GM23338 (cell line): ENCODE results near the gene ABHD14A. TPM values are rescaled to one million over a fixed set of nuclear protein-coding genes. Genes with fewer than 3 reads are reported as not detected.

ENCODE experiments used
- ATAC-seq: fragments of 200-7000 bp; cut with Tn5 transposase; 3 replicates; pipeline ENCODE4 v1.9.1; 2020
- DNase-seq: peaks from one replicate; pipeline ENCODE4 v3.0.0-alpha.2; 2015; ENCODE audit warnings: low spot score
- H2AFZ ChIP-seq: fragments of 200-600 bp; sonication (generic); 2 replicates; pipeline ENCODE4 v1.8.0; 2016; ENCODE audit warnings: antibody characterized with exemption, mild to moderate bottlenecking, moderate library complexity
- H3F3A ChIP-seq: fragments of 200-600 bp; sonication (generic); replicated peaks from 2 replicates; pipeline ENCODE4 v1.8.0; 2017; ENCODE audit warnings: antibody characterized with exemption, mixed run types, low read depth
- H3K27ac ChIP-seq: fragments of 200-600 bp; sonication (generic); 2 replicates; pipeline ENCODE4 v1.6.1; 2016; ENCODE audit warnings: low read depth
- H3K27me3 ChIP-seq: fragments of 200-600 bp; sonication (generic); 2 replicates; pipeline ENCODE4 v1.8.0; 2016; ENCODE audit warnings: mild to moderate bottlenecking, mixed run types, moderate library complexity; ENCODE audit not compliant: insufficient read depth
- H3K36me3 ChIP-seq: fragments of 200-600 bp; sonication (generic); 2 replicates; pipeline ENCODE4 v1.8.0; 2016; ENCODE audit warnings: mild to moderate bottlenecking; ENCODE audit not compliant: insufficient read depth
- H3K4me1 ChIP-seq: fragments of 200-600 bp; sonication (generic); 2 replicates; pipeline ENCODE4 v1.8.0; 2016; ENCODE audit warnings: mild to moderate bottlenecking, moderate library complexity; ENCODE audit not compliant: insufficient read depth
- H3K4me2 ChIP-seq: fragments of 200-600 bp; sonication (generic); 2 replicates; pipeline ENCODE4 v1.7.1; 2017; ENCODE audit warnings: mixed run types
- H3K4me3 ChIP-seq: fragments of 200-600 bp; sonication (generic); 2 replicates; pipeline ENCODE4 v1.6.1; 2016; ENCODE audit warnings: mixed run types
- H3K79me2 ChIP-seq: fragments of 200-600 bp; sonication (generic); replicated peaks from 2 replicates; pipeline ENCODE4 v1.8.0; 2017; ENCODE audit warnings: mild to moderate bottlenecking; ENCODE audit not compliant: insufficient read depth
- H3K9me2 ChIP-seq: fragments of 200-600 bp; sonication (generic); 2 replicates; pipeline ENCODE4 v1.8.0; 2017; ENCODE audit not compliant: insufficient read depth
- H4K20me1 ChIP-seq: fragments of 200-600 bp; sonication (generic); replicated peaks from 2 replicates; pipeline ENCODE4 v1.8.0; 2017; ENCODE audit warnings: mild to moderate bottlenecking; ENCODE audit not compliant: insufficient read depth
- H3K27ac Mint-ChIP-seq: 2 replicates; pipeline ENCODE4 v1.8.0; 2020; ENCODE audit warnings: inconsistent platforms, mild to moderate bottlenecking, moderate library complexity, mixed read lengths
- H3K27me3 Mint-ChIP-seq: 3 replicates; pipeline ENCODE4 v1.8.0; 2022; ENCODE audit warnings: low read depth, mild to moderate bottlenecking, moderate library complexity, mixed read lengths, inconsistent platforms; ENCODE audit not compliant: insufficient read depth, poor library complexity
- H3K36me3 Mint-ChIP-seq: 3 replicates; pipeline ENCODE4 v1.8.0; 2021; ENCODE audit warnings: low read depth, mild to moderate bottlenecking, inconsistent platforms, moderate library complexity, mixed read lengths
- H3K4me1 Mint-ChIP-seq: 3 replicates; pipeline ENCODE4 v1.8.0; 2020; ENCODE audit warnings: mild to moderate bottlenecking, inconsistent platforms, mixed read lengths
- H3K4me3 Mint-ChIP-seq: 3 replicates; pipeline ENCODE4 v1.8.0; 2021; ENCODE audit warnings: moderate library complexity, mild to moderate bottlenecking, inconsistent platforms, mixed read lengths
- H3K9me3 Mint-ChIP-seq: 3 replicates; pipeline ENCODE4 v1.8.0; 2020; ENCODE audit warnings: moderate library complexity, mild to moderate bottlenecking, inconsistent platforms, mixed read lengths
- CREB1 ChIP-seq: fragments of 250-450 bp; sonication (Bioruptor Pico); IDR thresholded peaks from 2 replicates; pipeline ENCODE4 v1.5.0; 2020; ENCODE audit warnings: low read depth, mild to moderate bottlenecking, moderate library complexity
- CTCF ChIP-seq, 2 experiments: fragments of 200-600 bp in 1 of 2; sonication (generic) in 1 of 2; conservative IDR thresholded peaks; 2 replicates each; pipeline versions ENCODE4 v1.5.1 to v1.6.1; 2016 to 2017; ENCODE audit warnings: antibody characterized with exemption in 2 of 2, low read depth in 2 of 2, mild to moderate bottlenecking in 2 of 2, moderate library complexity in 1 of 2
- EZH2 ChIP-seq: fragments of 200-600 bp; sonication (generic); IDR thresholded peaks from one replicate; pipeline ENCODE4 v1.8.0; 2017; ENCODE audit warnings: antibody characterized with exemption, mild to moderate bottlenecking, low read depth; ENCODE audit not compliant: unreplicated experiment
- EZH2phosphoT487 ChIP-seq: fragments of 200-600 bp; sonication (generic); IDR thresholded peaks from one replicate; pipeline ENCODE4 v1.8.1; 2018; ENCODE audit warnings: antibody characterized with exemption; ENCODE audit not compliant: unreplicated experiment
- JUNB ChIP-seq: IDR thresholded peaks from one replicate; pipeline ENCODE4 v1.6.1; 2016; ENCODE audit warnings: antibody characterized with exemption; ENCODE audit not compliant: unreplicated experiment
- NANOG ChIP-seq: IDR thresholded peaks from 2 replicates; pipeline ENCODE4 v1.6.1; 2016; ENCODE audit warnings: antibody characterized with exemption, borderline replicate concordance
- POLR2AphosphoS5 ChIP-seq: IDR thresholded peaks from 2 replicates; pipeline ENCODE4 v1.6.1; 2016; ENCODE audit warnings: antibody characterized with exemption, low read depth
- STAT1 ChIP-seq: IDR thresholded peaks from one replicate; pipeline ENCODE4 v1.6.1; 2016; ENCODE audit warnings: antibody characterized with exemption; ENCODE audit not compliant: unreplicated experiment
- ZNF114 ChIP-seq: fragments of 250-450 bp; sonication (Bioruptor Pico); IDR thresholded peaks from 2 replicates; pipeline ENCODE4 v1.5.0; 2020; ENCODE audit warnings: mild to moderate bottlenecking, moderate library complexity
- ZNF331 ChIP-seq: fragments of 250-450 bp; sonication (Bioruptor Pico); IDR thresholded peaks from 2 replicates; pipeline ENCODE4 v1.5.0; 2020; ENCODE audit warnings: low read depth, mild to moderate bottlenecking, moderate library complexity
- polyA plus RNA-seq: library from polyadenylated mRNA; unstranded; fragments of >200 nt; fragmentation: Nextera tagmentation; extraction: Ambion mirVana; gene quantifications from 2 replicates; pipeline ENCODE4 v1.2.1, GENCODE V29; 2016
- total RNA-seq: library from RNA; depleted of rRNA; stranded (reverse); fragments of >200 nt; shearing (Covaris generic); gene quantifications from 2 replicates; pipeline ENCODE4 v1.2.3, GENCODE V29; 2014
- TF ChIP-seq, protein P1 (sequence below): fragments of 250-450 bp; sonication (Bioruptor Pico); IDR thresholded peaks from 2 replicates; pipeline ENCODE4 v1.5.0; 2020; ENCODE audit warnings: mild to moderate bottlenecking, moderate library complexity
- TF ChIP-seq, protein P2 (sequence below): IDR thresholded peaks from 2 replicates; pipeline ENCODE4 v1.6.1; 2016; ENCODE audit warnings: antibody characterized with exemption

ABHD14A gene
- total and polyA plus RNA-seq, 2 experiments from 2014 or later, result 7.8 to 12.7 TPM

GRCh38 chr3:51941463-51941797 is 33.4 kb upstream of the ABHD14A start:
- peak overlapping the region; percentile 99 for H3K4me3 ChIP-seq
- no peak overlapping the region for H3K27ac ChIP-seq
- no peak overlapping the region for H3K27ac Mint-ChIP-seq
- H2AFZ ChIP-seq, result no peak overlapping the region
- H3K36me3 Mint-ChIP-seq, result peaks cover 43% of the 10 kb centered on the region
- peaks cover 25% of the 10 kb centered on the region for H3K79me2 ChIP-seq
- H3K27me3 Mint-ChIP-seq, result peaks cover 22% of the 10 kb centered on the region
- peaks cover 18% of the 10 kb centered on the region for H3K4me1 Mint-ChIP-seq
- ATAC-seq, result peak; percentile 27
- H3K9me2 ChIP-seq, result no peaks in the 10 kb centered on the region
- H3K4me3 Mint-ChIP-seq, result peak overlapping the region; percentile 92
- no peak for DNase-seq
- TF ChIP-seq EZH2, result no peak
- no peaks in the 10 kb centered on the region for H3K27me3 ChIP-seq
- no peaks in the 10 kb centered on the region for H3K9me3 Mint-ChIP-seq
- H3F3A ChIP-seq, result 0 out of 2 replicates have a peak, but pooled peaks cover 2% of the 10 kb centered on the region
- peaks cover 9% of the 10 kb centered on the region; the same call in 1 of the 2 replicates for H3K4me1 ChIP-seq
- peaks cover 6% of the 10 kb centered on the region; the same call in 1 of the 2 replicates for H3K36me3 ChIP-seq
- H3K4me2 ChIP-seq, result peak overlapping the region; percentile 98
- peaks cover 12% of the 10 kb centered on the region for H4K20me1 ChIP-seq

- peak within 1 kb of the TSS; percentile 92 for H3K4me3 Mint-ChIP-seq
- Histone ChIP-seq H3K27ac (no peak within 1 kb of the TSS), H4K20me1 (peaks cover 12% of the 10 kb centered on the region), H3K4me1 (peaks cover 9% of the 10 kb centered on the region; the same call in 1 of the 2 replicates), H3K9me2 (no peaks in the 10 kb centered on the region), H3K27me3 (no peaks in the 10 kb centered on the region), H3K4me2 (peak within 1 kb of the TSS; percentile 98), H2AFZ (peak within 1 kb of the TSS; percentile 69), H3K36me3 (0 out of 2 replicates have a peak, but pooled peaks cover 6% of the 10 kb centered on the region), H3K4me3 (peak within 1 kb of the TSS; percentile 99), H3K79me2 (peaks cover 25% of the 10 kb centered on the region), H3F3A (0 out of 2 replicates have a peak, but pooled peaks cover 2% of the 10 kb centered on the region)
- ATAC-seq, result peak; percentile 93
- no peak within 1 kb of the TSS; the same call in 1 of the 2 replicates for H3K27ac Mint-ChIP-seq
- peak; percentile 100 for DNase-seq
- no peaks in the 10 kb centered on the region for H3K9me3 Mint-ChIP-seq
- H3K4me1 Mint-ChIP-seq, result peaks cover 18% of the 10 kb centered on the region
- H3K27me3 Mint-ChIP-seq, result peaks cover 22% of the 10 kb centered on the region
- H3K36me3 Mint-ChIP-seq, result peaks cover 37% of the 10 kb centered on the region
- TF ChIP-seq ZNF331 (CRISPR knock-in tag) (no peak), EZH2 (no peak), STAT1 (no peak), ZNF114 (no peak), CTCF (conservative IDR thresholded peaks at IDR 0.05; ENCODE audit: low read depth in 2 of 2) (peak; percentile 95 to 99), EZH2phosphoT487 (no peak), JUNB (no peak), POLR2AphosphoS5 (peak; percentile 72), NANOG (no peak), CREB1 (CRISPR knock-in tag) (peak; percentile 59; the same call in 1 of the 2 replicates)
- TF ChIP-seq, protein P1, sequence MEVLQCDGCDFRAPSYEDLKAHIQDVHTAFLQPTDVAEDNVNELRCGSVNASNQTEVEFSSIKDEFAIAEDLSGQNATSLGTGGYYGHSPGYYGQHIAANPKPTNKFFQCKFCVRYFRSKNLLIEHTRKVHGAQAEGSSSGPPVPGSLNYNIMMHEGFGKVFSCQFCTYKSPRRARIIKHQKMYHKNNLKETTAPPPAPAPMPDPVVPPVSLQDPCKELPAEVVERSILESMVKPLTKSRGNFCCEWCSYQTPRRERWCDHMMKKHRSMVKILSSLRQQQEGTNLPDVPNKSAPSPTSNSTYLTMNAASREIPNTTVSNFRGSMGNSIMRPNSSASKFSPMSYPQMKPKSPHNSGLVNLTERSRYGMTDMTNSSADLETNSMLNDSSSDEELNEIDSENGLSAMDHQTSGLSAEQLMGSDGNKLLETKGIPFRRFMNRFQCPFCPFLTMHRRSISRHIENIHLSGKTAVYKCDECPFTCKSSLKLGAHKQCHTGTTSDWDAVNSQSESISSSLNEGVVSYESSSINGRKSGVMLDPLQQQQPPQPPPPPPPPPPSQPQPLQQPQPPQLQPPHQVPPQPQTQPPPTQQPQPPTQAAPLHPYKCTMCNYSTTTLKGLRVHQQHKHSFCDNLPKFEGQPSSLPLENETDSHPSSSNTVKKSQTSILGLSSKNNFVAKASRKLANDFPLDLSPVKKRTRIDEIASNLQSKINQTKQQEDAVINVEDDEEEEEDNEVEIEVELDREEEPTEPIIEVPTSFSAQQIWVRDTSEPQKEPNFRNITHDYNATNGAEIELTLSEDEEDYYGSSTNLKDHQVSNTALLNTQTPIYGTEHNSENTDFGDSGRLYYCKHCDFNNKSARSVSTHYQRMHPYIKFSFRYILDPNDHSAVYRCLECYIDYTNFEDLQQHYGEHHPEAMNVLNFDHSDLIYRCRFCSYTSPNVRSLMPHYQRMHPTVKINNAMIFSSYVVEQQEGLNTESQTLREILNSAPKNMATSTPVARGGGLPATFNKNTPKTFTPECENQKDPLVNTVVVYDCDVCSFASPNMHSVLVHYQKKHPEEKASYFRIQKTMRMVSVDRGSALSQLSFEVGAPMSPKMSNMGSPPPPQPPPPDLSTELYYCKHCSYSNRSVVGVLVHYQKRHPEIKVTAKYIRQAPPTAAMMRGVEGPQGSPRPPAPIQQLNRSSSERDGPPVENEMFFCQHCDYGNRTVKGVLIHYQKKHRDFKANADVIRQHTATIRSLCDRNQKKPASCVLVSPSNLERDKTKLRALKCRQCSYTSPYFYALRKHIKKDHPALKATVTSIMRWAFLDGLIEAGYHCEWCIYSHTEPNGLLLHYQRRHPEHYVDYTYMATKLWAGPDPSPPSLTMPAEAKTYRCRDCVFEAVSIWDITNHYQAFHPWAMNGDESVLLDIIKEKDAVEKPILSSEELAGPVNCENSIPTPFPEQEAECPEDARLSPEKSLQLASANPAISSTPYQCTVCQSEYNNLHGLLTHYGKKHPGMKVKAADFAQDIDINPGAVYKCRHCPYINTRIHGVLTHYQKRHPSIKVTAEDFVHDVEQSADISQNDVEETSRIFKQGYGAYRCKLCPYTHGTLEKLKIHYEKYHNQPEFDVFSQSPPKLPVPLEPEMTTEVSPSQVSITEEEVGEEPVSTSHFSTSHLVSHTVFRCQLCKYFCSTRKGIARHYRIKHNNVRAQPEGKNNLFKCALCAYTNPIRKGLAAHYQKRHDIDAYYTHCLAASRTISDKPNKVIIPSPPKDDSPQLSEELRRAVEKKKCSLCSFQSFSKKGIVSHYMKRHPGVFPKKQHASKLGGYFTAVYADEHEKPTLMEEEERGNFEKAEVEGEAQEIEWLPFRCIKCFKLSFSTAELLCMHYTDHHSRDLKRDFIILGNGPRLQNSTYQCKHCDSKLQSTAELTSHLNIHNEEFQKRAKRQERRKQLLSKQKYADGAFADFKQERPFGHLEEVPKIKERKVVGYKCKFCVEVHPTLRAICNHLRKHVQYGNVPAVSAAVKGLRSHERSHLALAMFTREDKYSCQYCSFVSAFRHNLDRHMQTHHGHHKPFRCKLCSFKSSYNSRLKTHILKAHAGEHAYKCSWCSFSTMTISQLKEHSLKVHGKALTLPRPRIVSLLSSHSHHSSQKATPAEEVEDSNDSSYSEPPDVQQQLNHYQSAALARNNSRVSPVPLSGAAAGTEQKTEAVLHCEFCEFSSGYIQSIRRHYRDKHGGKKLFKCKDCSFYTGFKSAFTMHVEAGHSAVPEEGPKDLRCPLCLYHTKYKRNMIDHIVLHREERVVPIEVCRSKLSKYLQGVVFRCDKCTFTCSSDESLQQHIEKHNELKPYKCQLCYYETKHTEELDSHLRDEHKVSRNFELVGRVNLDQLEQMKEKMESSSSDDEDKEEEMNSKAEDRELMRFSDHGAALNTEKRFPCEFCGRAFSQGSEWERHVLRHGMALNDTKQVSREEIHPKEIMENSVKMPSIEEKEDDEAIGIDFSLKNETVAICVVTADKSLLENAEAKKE (CRISPR knock-in tag), result no peak
- TF ChIP-seq, protein P2, sequence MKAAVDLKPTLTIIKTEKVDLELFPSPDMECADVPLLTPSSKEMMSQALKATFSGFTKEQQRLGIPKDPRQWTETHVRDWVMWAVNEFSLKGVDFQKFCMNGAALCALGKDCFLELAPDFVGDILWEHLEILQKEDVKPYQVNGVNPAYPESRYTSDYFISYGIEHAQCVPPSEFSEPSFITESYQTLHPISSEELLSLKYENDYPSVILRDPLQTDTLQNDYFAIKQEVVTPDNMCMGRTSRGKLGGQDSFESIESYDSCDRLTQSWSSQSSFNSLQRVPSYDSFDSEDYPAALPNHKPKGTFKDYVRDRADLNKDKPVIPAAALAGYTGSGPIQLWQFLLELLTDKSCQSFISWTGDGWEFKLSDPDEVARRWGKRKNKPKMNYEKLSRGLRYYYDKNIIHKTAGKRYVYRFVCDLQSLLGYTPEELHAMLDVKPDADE, result 0 out of 2 replicates have a peak, but pooled peaks have one; percentile 7
These were observed 32.9 kb upstream of the ABHD14A start, which contains the start of the genes PARP3 and RRP9 for GRCh38 chr3:51941798-51942602. Gene PARP3 (plus strand): TSS chr3:51942363. CDS start chr3:51943356, 993 bp downstream. Gene RRP9 (minus strand): TSS chr3:51941904. CDS start chr3:51941867, 37 bp downstream.
